Astrocyte of the cerebellum (primary cell): Measurements from ENCODE around the gene FOXP4.

Experiments used
- DNase-seq: peaks from one replicate; pipeline ENCODE4 v3.0.0-alpha.2; 2011; ENCODE audit warnings: low read depth
- H3K4me3 ChIP-seq: 2 replicates; pipeline ENCODE4 v1.5.1; 2011; ENCODE audit warnings: mild to moderate bottlenecking, low read depth, low read length, moderate library complexity
- in situ Hi-C: cut with HindIII; loops from 2 replicates; pipeline ENCODE4 v1.10.0; 2017; ENCODE audit warnings: low sequenced_read_pairs
- TF ChIP-seq, protein P1 (sequence below): IDR thresholded peaks from 2 replicates; pipeline ENCODE4 v1.5.1; 2012; ENCODE audit warnings: low read length, low read depth, moderate library complexity, mild to moderate bottlenecking; ENCODE audit errors: missing control alignments

Gene FOXP4

DNA sequence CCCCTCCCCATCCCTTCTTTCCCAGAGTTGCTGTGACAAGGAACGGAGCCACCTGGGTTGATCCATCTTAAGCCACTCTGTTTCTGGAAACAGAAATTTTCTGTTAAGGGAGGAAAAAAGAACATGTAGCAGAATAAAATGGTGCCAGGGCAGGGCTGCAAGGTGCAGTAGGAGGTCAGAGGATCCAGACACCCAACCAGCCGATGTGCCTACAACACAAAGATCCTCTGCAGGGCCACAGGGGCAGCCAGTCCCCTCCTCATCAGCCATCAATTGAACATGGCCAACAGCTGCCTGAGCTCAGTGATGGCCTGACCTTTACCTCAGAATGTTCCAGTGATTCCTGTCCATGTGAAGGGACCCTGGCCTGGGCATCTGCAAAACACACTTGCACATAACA is 103.9 kb downstream of the FOXP4 start:
- TF ChIP-seq, protein P1, sequence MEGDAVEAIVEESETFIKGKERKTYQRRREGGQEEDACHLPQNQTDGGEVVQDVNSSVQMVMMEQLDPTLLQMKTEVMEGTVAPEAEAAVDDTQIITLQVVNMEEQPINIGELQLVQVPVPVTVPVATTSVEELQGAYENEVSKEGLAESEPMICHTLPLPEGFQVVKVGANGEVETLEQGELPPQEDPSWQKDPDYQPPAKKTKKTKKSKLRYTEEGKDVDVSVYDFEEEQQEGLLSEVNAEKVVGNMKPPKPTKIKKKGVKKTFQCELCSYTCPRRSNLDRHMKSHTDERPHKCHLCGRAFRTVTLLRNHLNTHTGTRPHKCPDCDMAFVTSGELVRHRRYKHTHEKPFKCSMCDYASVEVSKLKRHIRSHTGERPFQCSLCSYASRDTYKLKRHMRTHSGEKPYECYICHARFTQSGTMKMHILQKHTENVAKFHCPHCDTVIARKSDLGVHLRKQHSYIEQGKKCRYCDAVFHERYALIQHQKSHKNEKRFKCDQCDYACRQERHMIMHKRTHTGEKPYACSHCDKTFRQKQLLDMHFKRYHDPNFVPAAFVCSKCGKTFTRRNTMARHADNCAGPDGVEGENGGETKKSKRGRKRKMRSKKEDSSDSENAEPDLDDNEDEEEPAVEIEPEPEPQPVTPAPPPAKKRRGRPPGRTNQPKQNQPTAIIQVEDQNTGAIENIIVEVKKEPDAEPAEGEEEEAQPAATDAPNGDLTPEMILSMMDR = no peak
- H3K4me3 ChIP-seq = no peak overlapping the region
- no peak for DNase-seq
- in situ Hi-C loops = no loop called here

DNA sequence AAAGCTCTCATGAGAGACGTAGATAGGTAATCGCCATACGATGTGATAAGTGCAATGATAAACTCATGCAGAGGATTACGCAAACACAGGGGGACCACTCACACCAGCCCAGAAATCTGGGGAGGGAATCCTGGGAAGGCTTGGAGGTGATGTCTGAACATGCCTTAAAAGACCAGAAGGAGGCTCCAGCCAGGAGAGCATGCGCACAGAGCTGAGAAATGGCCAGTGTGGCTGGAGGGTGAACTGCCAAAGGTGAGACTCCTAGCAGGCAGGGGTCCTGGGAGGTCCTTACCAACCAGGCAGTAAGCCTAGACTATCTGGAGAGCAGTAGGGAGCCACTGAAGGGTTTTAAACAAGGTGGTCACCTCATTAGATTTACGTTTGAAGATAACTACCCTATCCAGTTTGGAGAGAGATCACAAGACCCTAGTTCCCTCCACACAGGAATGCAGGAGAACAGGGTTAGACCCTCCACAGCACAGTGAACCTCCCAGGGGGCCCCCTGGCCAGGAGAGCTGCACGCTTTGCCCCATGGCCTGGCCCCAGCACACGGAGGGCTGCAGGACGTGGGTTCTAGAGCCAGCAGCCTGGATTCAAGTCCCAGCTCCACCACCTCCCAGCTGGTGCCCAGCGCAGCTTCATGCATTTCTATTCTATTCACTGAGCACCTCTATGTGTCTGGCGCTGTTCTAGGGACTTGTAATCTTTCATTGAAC is 105.2 kb downstream of the FOXP4 start:
- no peak overlapping the region for H3K4me3 ChIP-seq
- DNase-seq = no peak
- TF ChIP-seq, protein P1 = no peak
- in situ Hi-C loops = no loop called here
